ENCODE results near the gene TPRA1.
A peak's percentile ranks its signal among the peaks of the same experiment; 100 is the strongest.

The TPRA1 gene

GRCh38 chr3:127590282-127590592 lies 296 bp downstream of the TPRA1 start:
- peak overlapping the region; percentile 48 for H4K12ac ChIP-seq (ENCODE audit: low read depth, low read length)
- H3K9ac ChIP-seq (ENCODE audit: low read length) = peak overlapping the region; percentile 87
- no peaks in the 10 kb centered on the region for H3K36me3 ChIP-seq (ENCODE audit: control insufficient read depth in 1 of 2, insufficient read depth in 2 of 2, low read length in 2 of 2)
- H4K8ac ChIP-seq (ENCODE audit: low read depth, low read length) = peak overlapping the region; percentile 82
- WGBS (ENCODE audit: extremely low coverage, insufficient coverage, insufficient read length) = no CpG with 5 or more reads among the region's 41 CpGs
- H3K14ac ChIP-seq (ENCODE audit: low read length) = peak overlapping the region; percentile 65
- no peak overlapping the region for H2BK12ac ChIP-seq (ENCODE audit: low read length)
- peak overlapping the region; percentile 86 for H3K27ac ChIP-seq (ENCODE audit: low read depth, low read length)
- H3K4ac ChIP-seq (ENCODE audit: low read depth, low read length) = peak overlapping the region; percentile 42
- no peak overlapping the region for H2AK5ac ChIP-seq (ENCODE audit: low read length)
- peak overlapping the region; percentile 79 for H3K18ac ChIP-seq (ENCODE audit: low read length)
- H3K4me1 ChIP-seq (ENCODE audit: control insufficient read depth in 1 of 2, insufficient read depth in 2 of 2, low read length in 2 of 2) = peaks cover 17 to 42% of the 10 kb centered on the region in 2 experiments
- peaks cover 8% of the 10 kb centered on the region for H3K79me2 ChIP-seq (ENCODE audit: control insufficient read depth, insufficient read depth, low read length, poor library complexity)
- peak overlapping the region; percentile 81 for H2AFZ ChIP-seq (ENCODE audit: insufficient read depth, low read length, poor library complexity)
- H3K4me3 ChIP-seq (ENCODE audit: low read depth, low read length) = peak overlapping the region; percentile 85
- no peak overlapping the region for H3K23ac ChIP-seq (ENCODE audit: low read length)
- no peak for DNase-seq
- H3K9me3 ChIP-seq (ENCODE audit: insufficient read depth, low read depth, low read length) = no peaks in the 10 kb centered on the region
- H4K91ac ChIP-seq (ENCODE audit: low read depth, low read length) = peak overlapping the region; percentile 80
- H3K79me1 ChIP-seq (ENCODE audit: low read length) = peaks cover 3% of the 10 kb centered on the region
- peak overlapping the region; percentile 87 for H3K4me2 ChIP-seq (ENCODE audit: low read length)
- H2BK120ac ChIP-seq (ENCODE audit: insufficient read depth, low read length, poor library complexity) = peak overlapping the region; percentile 55
- H3K27me3 ChIP-seq (ENCODE audit: insufficient read depth, low read length) = no peaks in the 10 kb centered on the region
- peak overlapping the region; percentile 41 for H2BK5ac ChIP-seq (ENCODE audit: low read depth, low read length, poor library complexity)

- H3K9ac ChIP-seq (ENCODE audit: low read length) = peak overlapping the region; percentile 87
- peak overlapping the region; percentile 65 for H3K14ac ChIP-seq (ENCODE audit: low read length)
- peak overlapping the region; percentile 80 for H4K91ac ChIP-seq (ENCODE audit: low read depth, low read length)
- H3K18ac ChIP-seq (ENCODE audit: low read length) = peak overlapping the region; percentile 79
- no peaks in the 10 kb centered on the region for H3K27me3 ChIP-seq (ENCODE audit: insufficient read depth, low read length)
- peak overlapping the region; percentile 42 for H3K4ac ChIP-seq (ENCODE audit: low read depth, low read length)
- H3K79me2 ChIP-seq (ENCODE audit: control insufficient read depth, insufficient read depth, low read length, poor library complexity) = peaks cover 8% of the 10 kb centered on the region
- peak overlapping the region; percentile 82 for H4K8ac ChIP-seq (ENCODE audit: low read depth, low read length)
- peak overlapping the region; percentile 81 for H2AFZ ChIP-seq (ENCODE audit: insufficient read depth, low read length, poor library complexity)
- no peak overlapping the region for H3K23ac ChIP-seq (ENCODE audit: low read length)
- DNase-seq = peak in 1 of 2 donors; percentile 33
- peak overlapping the region; percentile 87 for H3K4me2 ChIP-seq (ENCODE audit: low read length)
- H2BK120ac ChIP-seq (ENCODE audit: insufficient read depth, low read length, poor library complexity) = peak overlapping the region; percentile 55
- H3K4me1 ChIP-seq (ENCODE audit: control insufficient read depth in 1 of 2, insufficient read depth in 2 of 2, low read length in 2 of 2) = peaks cover 17 to 41% of the 10 kb centered on the region in 2 experiments
- H3K4me3 ChIP-seq (ENCODE audit: low read depth, low read length) = peak overlapping the region; percentile 85
- no peak overlapping the region for H2AK5ac ChIP-seq (ENCODE audit: low read length)
- no peaks in the 10 kb centered on the region for H3K36me3 ChIP-seq (ENCODE audit: control insufficient read depth in 1 of 2, insufficient read depth in 2 of 2, low read length in 2 of 2)
- no CpG with 5 or more reads among the region's 56 CpGs for WGBS (ENCODE audit: extremely low coverage, insufficient coverage, insufficient read length)
- peak overlapping the region; percentile 41 for H2BK5ac ChIP-seq (ENCODE audit: low read depth, low read length, poor library complexity)
- peaks cover 3% of the 10 kb centered on the region for H3K79me1 ChIP-seq (ENCODE audit: low read length)
- H2BK12ac ChIP-seq (ENCODE audit: low read length) = no peak overlapping the region
- H4K12ac ChIP-seq (ENCODE audit: low read depth, low read length) = peak overlapping the region; percentile 48
- no peaks in the 10 kb centered on the region for H3K9me3 ChIP-seq (ENCODE audit: insufficient read depth, low read depth, low read length)
- peak overlapping the region; percentile 8 for H3K27ac ChIP-seq (ENCODE audit: low read depth, low read length)
Measured at GRCh38 chr3:127589600-127590281, 792 bp downstream of the TPRA1 start.

- no peak overlapping the region for H4K8ac ChIP-seq (ENCODE audit: low read depth, low read length)
- no peak overlapping the region for H3K14ac ChIP-seq (ENCODE audit: low read length)
- no peak overlapping the region for H3K9ac ChIP-seq (ENCODE audit: low read length)
- no peak overlapping the region for H3K4ac ChIP-seq (ENCODE audit: low read depth, low read length)
- peaks cover 3% of the 10 kb centered on the region for H3K79me1 ChIP-seq (ENCODE audit: low read length)
- H2BK5ac ChIP-seq (ENCODE audit: low read depth, low read length, poor library complexity) = no peak overlapping the region
- peak overlapping the region; percentile 85 for H3K4me3 ChIP-seq (ENCODE audit: low read depth, low read length)
- H3K4me1 ChIP-seq (ENCODE audit: control insufficient read depth in 1 of 2, insufficient read depth in 2 of 2, low read length in 2 of 2) = peaks cover 20 to 41% of the 10 kb centered on the region in 2 experiments
- DNase-seq = peak in 1 of 2 donors; percentile 37
- H2BK12ac ChIP-seq (ENCODE audit: low read length) = no peak overlapping the region
- no peak overlapping the region for H4K12ac ChIP-seq (ENCODE audit: low read depth, low read length)
- H3K23ac ChIP-seq (ENCODE audit: low read length) = no peak overlapping the region
- H3K27ac ChIP-seq (ENCODE audit: low read depth, low read length) = no peak overlapping the region
- no peak overlapping the region for H2AK5ac ChIP-seq (ENCODE audit: low read length)
- H2AFZ ChIP-seq (ENCODE audit: insufficient read depth, low read length, poor library complexity) = no peak overlapping the region
- peak overlapping the region; percentile 79 for H3K18ac ChIP-seq (ENCODE audit: low read length)
- H4K91ac ChIP-seq (ENCODE audit: low read depth, low read length) = no peak overlapping the region
- no peak overlapping the region for H2BK120ac ChIP-seq (ENCODE audit: insufficient read depth, low read length, poor library complexity)
- no peaks in the 10 kb centered on the region for H3K36me3 ChIP-seq (ENCODE audit: control insufficient read depth in 1 of 2, insufficient read depth in 2 of 2, low read length in 2 of 2)
- peak overlapping the region; percentile 87 for H3K4me2 ChIP-seq (ENCODE audit: low read length)
- WGBS (ENCODE audit: extremely low coverage, insufficient coverage, insufficient read length) = no CpG with 5 or more reads among the region's 12 CpGs
- no peaks in the 10 kb centered on the region for H3K27me3 ChIP-seq (ENCODE audit: insufficient read depth, low read length)
- no peaks in the 10 kb centered on the region for H3K9me3 ChIP-seq (ENCODE audit: insufficient read depth, low read depth, low read length)
- H3K79me2 ChIP-seq (ENCODE audit: control insufficient read depth, insufficient read depth, low read length, poor library complexity) = peaks cover 8% of the 10 kb centered on the region
Measured at GRCh38 chr3:127588806-127589577, 1.5 kb downstream of the TPRA1 start.

- H3K4me1 ChIP-seq (ENCODE audit: control insufficient read depth in 1 of 2, insufficient read depth in 2 of 2, low read length in 2 of 2) = peaks cover 20 to 41% of the 10 kb centered on the region in 2 experiments
- H2BK12ac ChIP-seq (ENCODE audit: low read length) = no peak overlapping the region
- H2AFZ ChIP-seq (ENCODE audit: insufficient read depth, low read length, poor library complexity) = no peak overlapping the region
- no peak overlapping the region for H3K9ac ChIP-seq (ENCODE audit: low read length)
- DNase-seq = no peak
- no peak overlapping the region for H3K4me3 ChIP-seq (ENCODE audit: low read depth, low read length)
- no peak overlapping the region for H3K18ac ChIP-seq (ENCODE audit: low read length)
- H4K91ac ChIP-seq (ENCODE audit: low read depth, low read length) = no peak overlapping the region
- H3K4ac ChIP-seq (ENCODE audit: low read depth, low read length) = no peak overlapping the region
- H2BK5ac ChIP-seq (ENCODE audit: low read depth, low read length, poor library complexity) = no peak overlapping the region
- no peaks in the 10 kb centered on the region for H3K27me3 ChIP-seq (ENCODE audit: insufficient read depth, low read length)
- peaks cover 3% of the 10 kb centered on the region for H3K79me1 ChIP-seq (ENCODE audit: low read length)
- no peak overlapping the region for H2BK120ac ChIP-seq (ENCODE audit: insufficient read depth, low read length, poor library complexity)
- no CpG with 5 or more reads among the region's 4 CpGs for WGBS (ENCODE audit: extremely low coverage, insufficient coverage, insufficient read length)
- H3K4me2 ChIP-seq (ENCODE audit: low read length) = no peak overlapping the region
- peaks cover 8% of the 10 kb centered on the region for H3K79me2 ChIP-seq (ENCODE audit: control insufficient read depth, insufficient read depth, low read length, poor library complexity)
- no peaks in the 10 kb centered on the region for H3K36me3 ChIP-seq (ENCODE audit: control insufficient read depth in 1 of 2, insufficient read depth in 2 of 2, low read length in 2 of 2)
- no peak overlapping the region for H3K23ac ChIP-seq (ENCODE audit: low read length)
- H4K8ac ChIP-seq (ENCODE audit: low read depth, low read length) = no peak overlapping the region
- H3K14ac ChIP-seq (ENCODE audit: low read length) = no peak overlapping the region
- H3K9me3 ChIP-seq (ENCODE audit: insufficient read depth, low read depth, low read length) = no peaks in the 10 kb centered on the region
- H4K12ac ChIP-seq (ENCODE audit: low read depth, low read length) = no peak overlapping the region
- H2AK5ac ChIP-seq (ENCODE audit: low read length) = no peak overlapping the region
- H3K27ac ChIP-seq (ENCODE audit: low read depth, low read length) = no peak overlapping the region
Measured at GRCh38 chr3:127587876-127588275, 2.7 kb downstream of the TPRA1 start.
